ENCODE data around the gene CUEDC1. TPM values are rescaled to one million over a fixed set of nuclear protein-coding genes. Genes with fewer than 3 reads are reported as not detected.
"Not testable (repeated sequence)": the region's sequence is repeated elsewhere in the genome, so short reads cannot be mapped to it uniquely, and the experiment has no call there.

Gene CUEDC1
- total and polyA plus RNA-seq, 2 donors (not counting 1 experiment from before 2014, with no cell fraction given): 0.57 TPM; not detected in 1

DNA sequence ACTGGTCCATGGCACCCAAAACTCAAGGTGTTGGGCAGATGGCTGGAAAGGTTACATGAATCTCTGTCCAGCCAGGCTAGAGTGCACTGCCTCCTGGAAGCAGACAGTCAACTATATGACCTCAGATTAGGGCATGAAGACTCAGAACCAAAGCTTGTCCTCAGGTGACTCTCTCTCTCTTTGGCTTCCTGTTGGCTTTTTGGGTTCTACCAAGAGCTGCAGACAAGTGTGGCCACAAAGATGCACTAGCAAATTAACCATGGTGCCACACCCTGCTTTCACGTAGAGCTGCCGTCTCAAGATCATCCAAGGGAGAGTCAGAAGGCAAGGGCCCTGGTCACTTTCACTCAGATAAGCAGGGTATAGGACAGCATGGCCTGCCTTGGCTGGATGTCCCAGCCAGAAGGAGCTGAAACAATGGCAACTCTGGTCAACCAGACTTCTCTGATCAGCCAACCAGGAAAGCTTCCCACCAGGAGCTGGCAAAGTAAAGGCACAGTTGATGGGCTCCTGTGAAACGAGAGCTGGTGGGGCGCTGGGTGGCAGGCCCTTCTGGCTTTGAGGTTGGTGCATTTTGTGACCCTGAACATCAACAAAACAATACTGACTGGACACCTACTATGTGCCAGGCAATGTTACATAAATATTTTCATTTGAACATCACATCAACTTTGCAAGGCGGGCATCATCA lies 31.9 kb downstream of the CUEDC1 start:
- POLR2A ChIA-PET: interaction anchor here (0.6 kb wide), 1 partner anchor 184 kb away, joined by 7 read pairs; no protein-coding TSS in a partner anchor
- intact Hi-C loops (cut with micrococcal nuclease): no loop called here
- Histone ChIP-seq H3K79me2 (ENCODE audit: control insufficient read depth, insufficient read depth, low read length) (no peaks in the 10 kb centered on the region), H3K4me2 (replicated peaks; ENCODE audit: low read depth, low read length, poor library complexity, severe bottlenecking) (no peak overlapping the region), H3K27me3 (replicated peaks in 1 of 4; ENCODE audit: control extremely low read depth in 1 of 4, control insufficient read depth in 3 of 4, insufficient read depth in 4 of 4, low read length in 3 of 4) (peaks cover 0 to 60% (median 34%) of the 10 kb centered on the region in 4 experiments), H4K20me1 (ENCODE audit: control insufficient read depth, insufficient read depth, low read length, poor library complexity, severe bottlenecking) (no peaks in the 10 kb centered on the region), H3K27ac (ENCODE audit: low read length in 2 of 2) (no peak overlapping the region), H3K4me1 (ENCODE audit: control insufficient read depth in 2 of 2, insufficient read depth in 2 of 2, low read length in 2 of 2) (peaks cover 0 to 5% of the 10 kb centered on the region in 2 donors), H3K36me3 (replicated peaks in 1 of 2; ENCODE audit: control extremely low read depth in 1 of 2, control insufficient read depth in 1 of 2, extremely low read depth in 1 of 2, insufficient read depth in 2 of 2, low read length in 1 of 2) (no peaks in the 10 kb centered on the region), H2AFZ (ENCODE audit: insufficient read depth, low read depth, low read length, poor library complexity, severe bottlenecking) (no peak overlapping the region), H3K9ac (ENCODE audit: low read length) (no peak overlapping the region), H3K4me3 (ENCODE audit: control extremely low read depth in 1 of 5, extremely low read depth in 1 of 5, insufficient read depth in 1 of 5, low read depth in 2 of 5, low read length in 4 of 5) (no peak overlapping the region), H3K9me3 (ENCODE audit: control extremely low read depth in 1 of 3, control insufficient read depth in 2 of 3, insufficient read depth in 1 of 3, low read length in 2 of 3) (peaks cover 0 to 12% (median 0%) of the 10 kb centered on the region in 3 donors)
- Mint-ChIP-seq H3K9me3 (ENCODE audit: insufficient read depth) (no peaks in the 10 kb centered on the region), H3K27ac (no peak overlapping the region), H3K4me1 (peaks cover 2% of the 10 kb centered on the region), H3K4me3 (no peak overlapping the region), H3K27me3 (peaks cover 58% of the 10 kb centered on the region)
- TF ChIP-seq EZH2 (IDR thresholded peaks at IDR 0.05; ENCODE audit: borderline replicate concordance, insufficient read depth, low read depth, low read length, poor library complexity, severe bottlenecking): no peak
- no peak for TF ChIP-seq CTCF (IDR thresholded peaks at IDR 0.05)
- 90% methylated on average over 3 of the region's 5 CpGs for whole genome bisulfite sequencing (ENCODE audit: insufficient coverage)
- DNase-seq: no peak
- CTCF ChIA-PET: interaction anchor here (2.1 kb wide), 1 partner anchor 76 kb away, joined by 16 read pairs; no protein-coding TSS in a partner anchor
- ATAC-seq (ENCODE audit: low read depth): no peak

- H3K4me1 Mint-ChIP-seq; H3K4me1 ChIP-seq (ENCODE audit: control insufficient read depth in 2 of 2, insufficient read depth in 2 of 2, low read length in 2 of 2); H3K9me3 ChIP-seq (ENCODE audit: control extremely low read depth in 1 of 3, control insufficient read depth in 2 of 3, insufficient read depth in 1 of 3, low read length in 2 of 3); ATAC-seq (ENCODE audit: low read depth); H3K27ac ChIP-seq (ENCODE audit: low read length in 2 of 2); H3K4me3 ChIP-seq (ENCODE audit: control extremely low read depth in 1 of 5, extremely low read depth in 1 of 5, insufficient read depth in 1 of 5, low read depth in 2 of 5, low read length in 4 of 5); H3K79me2 ChIP-seq (ENCODE audit: control insufficient read depth, insufficient read depth, low read length); intact Hi-C loops (cut with micrococcal nuclease); H3K9me3 Mint-ChIP-seq (ENCODE audit: insufficient read depth); H3K4me2 ChIP-seq (replicated peaks; ENCODE audit: low read depth, low read length, poor library complexity, severe bottlenecking); H3K9ac ChIP-seq (ENCODE audit: low read length); H3K36me3 ChIP-seq (replicated peaks in 1 of 2; ENCODE audit: control extremely low read depth in 1 of 2, control insufficient read depth in 1 of 2, extremely low read depth in 1 of 2, insufficient read depth in 2 of 2, low read length in 1 of 2); H4K20me1 ChIP-seq (ENCODE audit: control insufficient read depth, insufficient read depth, low read length, poor library complexity, severe bottlenecking); H2AFZ ChIP-seq (ENCODE audit: insufficient read depth, low read depth, low read length, poor library complexity, severe bottlenecking); H3K27ac Mint-ChIP-seq; H3K4me3 Mint-ChIP-seq; DNase-seq: not testable (repeated sequence)
- peaks cover 55% of the 10 kb centered on the region for H3K27me3 Mint-ChIP-seq
- ChIA-PET POLR2A (interaction anchor here (0.6 kb wide), 1 partner anchor 184 kb away, joined by 7 read pairs; no protein-coding TSS in a partner anchor), CTCF (interaction anchor here (2.1 kb wide), 1 partner anchor 77 kb away, joined by 16 read pairs; no protein-coding TSS in a partner anchor)
- H3K27me3 ChIP-seq (replicated peaks in 1 of 4; ENCODE audit: control extremely low read depth in 1 of 4, control insufficient read depth in 3 of 4, insufficient read depth in 4 of 4, low read length in 3 of 4): peaks cover 0 to 56% (median 31%) of the 10 kb centered on the region in 4 experiments
- WGBS (ENCODE audit: insufficient coverage): 98% methylated on average over 4 of the region's 4 CpGs
Observed at GRCh38 chr17:57922745-57923144, 32.5 kb downstream of the CUEDC1 start.

Data from B cell (primary cell).